Inflammatory macrophage treated with lipopolysaccharide for 4 hours (primary cell): Measurements from ENCODE around the gene VSTM2B.

ENCODE experiments used
- DNase-seq: peaks from one replicate; pipeline ENCODE4 v3.0.0-alpha.2; 2020

VSTM2B gene

DNA sequence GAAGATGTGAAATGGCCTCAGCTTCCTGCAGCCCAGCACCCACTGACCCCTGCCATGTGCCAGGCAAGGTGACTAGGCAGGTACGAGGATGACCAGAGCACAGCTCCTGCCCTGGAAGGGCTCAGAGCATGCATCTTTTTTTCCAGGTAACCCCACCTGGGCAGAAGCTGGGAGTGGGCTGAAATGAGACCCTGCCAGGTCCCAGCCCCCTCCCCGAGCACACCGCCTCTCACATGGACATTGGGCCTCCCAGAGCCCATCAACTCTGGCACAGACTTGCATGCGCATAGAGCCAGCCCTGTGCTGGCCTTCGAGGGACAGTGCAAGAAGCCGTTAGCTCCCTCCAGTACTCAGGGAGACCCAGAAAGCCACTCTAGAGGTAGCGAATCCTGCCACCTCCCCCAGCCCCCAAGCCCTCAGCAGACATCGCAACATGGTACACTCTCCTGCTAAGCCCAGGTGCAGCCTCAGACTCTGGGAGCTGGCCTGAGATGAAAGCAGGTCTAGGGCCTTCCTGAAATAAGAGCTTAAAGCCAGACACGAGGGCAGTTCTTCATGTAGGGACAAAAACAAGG, 8.9 kb upstream of the VSTM2B start:
- DNase-seq: no peak

DNA sequence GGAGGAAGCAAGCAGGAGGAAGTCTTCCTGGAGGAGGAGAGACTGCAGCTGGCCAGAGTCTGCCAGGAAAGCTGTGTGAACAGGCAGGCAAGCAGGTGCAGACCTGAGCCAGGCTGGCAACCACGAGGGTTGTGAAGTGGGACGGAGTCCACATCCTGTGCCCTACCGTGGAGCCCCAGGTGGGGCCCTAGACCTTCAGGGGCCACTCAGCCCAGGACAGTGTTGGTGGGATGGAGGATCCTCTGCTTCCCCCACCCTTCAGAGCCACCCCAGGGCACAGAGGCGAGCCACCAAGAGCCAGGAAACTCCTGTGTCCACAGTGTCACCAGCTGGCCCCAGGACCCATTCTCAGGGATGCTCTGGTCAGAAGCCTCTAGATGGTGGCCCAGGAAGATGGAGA, 8.4 kb upstream of the VSTM2B start:
- no peak for DNase-seq

DNA sequence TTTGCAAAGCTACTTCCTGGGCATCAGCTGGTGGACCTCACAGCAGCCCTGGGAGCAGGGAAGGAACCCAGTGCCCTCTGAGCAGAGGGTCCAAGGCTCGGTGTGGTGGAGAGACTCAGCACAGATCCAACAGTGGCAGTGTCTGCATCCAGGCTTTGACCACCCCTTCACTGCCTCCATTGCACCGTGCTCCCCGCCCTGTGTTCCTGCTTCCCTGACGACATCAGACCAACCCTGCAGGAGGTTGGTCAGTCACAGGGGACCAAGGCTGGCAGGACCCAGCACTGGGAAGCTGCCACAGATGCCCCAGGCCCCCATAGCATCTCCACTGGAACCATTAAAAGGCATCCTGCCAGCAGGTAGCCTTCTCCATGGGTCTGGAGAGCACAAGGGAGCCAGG, 7.8 kb upstream of the VSTM2B start:
- no peak for DNase-seq

DNA sequence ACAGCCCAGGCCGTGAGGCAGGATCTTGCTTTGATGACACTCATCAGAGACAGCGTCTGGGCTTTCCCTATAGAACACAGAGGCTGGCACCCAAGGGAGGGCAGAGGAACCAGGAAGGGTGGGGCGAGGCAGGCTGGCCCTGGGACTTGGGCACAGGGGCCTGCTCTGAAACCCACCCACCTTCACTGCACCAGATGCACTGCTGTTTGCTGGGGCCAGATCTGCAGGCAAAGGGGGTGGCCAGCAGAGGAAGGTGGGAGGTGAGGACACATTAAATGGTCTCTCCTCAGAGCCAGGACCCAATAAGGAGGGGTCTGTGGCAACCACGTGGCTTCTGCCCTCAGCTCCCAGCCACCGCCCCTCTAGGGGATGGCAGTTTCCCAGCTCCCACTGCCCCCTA, 6.6 kb upstream of the VSTM2B start:
- no peak for DNase-seq

- no peak for DNase-seq
These were observed 5.9 kb upstream of the VSTM2B start for GRCh38 chr19:29519931-29520330.

GRCh38 chr19:29520390-29520789, 5.4 kb upstream of the VSTM2B start:
- DNase-seq: no peak

DNA sequence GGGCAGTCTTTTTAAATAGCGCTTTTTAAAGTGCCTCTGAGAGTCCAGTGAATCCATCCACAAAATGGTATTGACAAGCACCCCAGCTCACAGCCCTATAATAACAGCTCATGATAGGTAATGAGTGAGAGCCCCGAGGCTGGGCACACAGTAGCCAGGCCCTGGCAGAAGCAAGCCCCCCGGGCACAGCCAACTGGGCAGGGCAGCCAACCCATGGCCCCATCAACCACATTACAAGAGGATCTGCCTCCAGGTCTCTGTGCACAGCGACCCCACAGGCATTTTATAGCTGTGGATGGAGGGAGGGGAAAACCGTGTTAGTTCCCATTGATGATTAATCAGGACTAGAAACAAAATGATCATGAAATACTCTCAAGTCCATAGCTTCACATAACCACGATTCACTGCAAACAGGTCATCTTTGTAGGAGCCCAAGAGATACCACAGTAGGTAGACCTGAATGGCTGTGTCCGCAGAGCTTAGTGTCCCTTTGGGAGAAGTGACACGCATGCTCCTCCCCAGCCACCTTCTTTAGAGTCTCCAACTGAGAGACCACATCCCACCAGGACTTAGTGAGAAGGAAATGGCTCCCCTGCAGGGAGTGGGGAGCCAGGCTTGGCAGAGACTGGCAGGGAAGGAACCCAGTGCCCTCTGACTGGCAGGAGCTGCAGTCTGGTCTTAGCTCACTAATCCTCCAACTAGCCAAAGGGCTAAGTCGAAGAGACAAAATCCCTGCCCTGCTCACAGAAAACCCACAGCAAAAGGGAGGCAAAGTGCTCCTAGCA, 4.3 kb upstream of the VSTM2B start:
- DNase-seq: no peak

DNA sequence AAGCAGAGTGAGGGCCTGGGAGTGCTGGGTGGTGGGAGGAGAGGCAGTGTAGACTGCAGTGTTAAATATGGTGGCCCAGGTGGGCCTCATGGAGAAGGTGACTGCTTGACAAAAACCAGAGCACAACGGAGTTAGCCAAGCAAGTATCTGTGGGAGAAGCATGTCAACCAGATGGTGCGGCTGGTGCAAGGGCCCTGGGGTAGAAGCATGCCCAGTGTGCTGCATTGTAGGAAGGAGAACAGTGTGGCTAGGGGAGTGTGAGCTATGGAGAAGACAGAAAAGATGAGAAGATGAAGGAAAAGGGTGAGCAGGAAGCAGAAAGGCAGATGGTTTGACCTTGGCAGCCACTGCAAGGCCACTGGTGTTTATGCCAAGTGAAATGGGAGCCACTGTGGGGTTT, 2.2 kb upstream of the VSTM2B start:
- DNase-seq: no peak

DNA sequence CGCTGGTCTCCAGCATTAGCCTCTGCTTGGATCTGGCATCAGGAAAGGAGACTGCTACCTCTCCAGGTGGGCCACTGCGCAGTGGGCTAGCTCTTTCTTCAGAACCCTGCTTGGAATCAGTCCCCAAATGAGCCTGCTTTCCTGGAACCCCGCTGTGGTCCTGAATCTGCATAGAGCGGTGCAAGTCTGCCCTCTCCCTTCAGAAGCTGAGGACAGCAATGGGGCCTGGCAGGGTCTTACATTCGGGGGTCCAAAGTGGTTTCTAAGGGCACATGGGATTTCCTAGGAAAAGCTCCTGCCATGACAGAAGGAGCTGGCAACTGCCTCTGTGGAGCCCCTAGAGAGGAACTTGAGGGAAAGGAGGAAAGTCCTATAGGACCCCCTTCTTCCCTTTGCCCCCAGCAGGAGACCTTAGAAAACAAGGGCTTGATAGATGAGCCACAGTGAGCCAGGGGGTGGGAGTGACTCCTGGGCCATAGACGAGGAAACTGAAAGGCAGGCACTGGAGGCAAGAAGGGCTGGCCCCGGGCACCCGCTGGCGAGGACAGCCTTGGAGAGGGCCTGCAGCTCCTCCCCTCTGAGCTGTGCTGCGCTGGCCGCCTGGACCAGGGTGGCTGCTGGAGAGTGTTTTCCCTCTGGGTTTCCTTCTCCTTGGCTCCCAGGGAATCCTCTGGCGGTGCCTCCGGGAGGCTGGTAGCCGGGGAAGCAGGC, 1.4 kb upstream of the VSTM2B start:
- no peak for DNase-seq

DNA sequence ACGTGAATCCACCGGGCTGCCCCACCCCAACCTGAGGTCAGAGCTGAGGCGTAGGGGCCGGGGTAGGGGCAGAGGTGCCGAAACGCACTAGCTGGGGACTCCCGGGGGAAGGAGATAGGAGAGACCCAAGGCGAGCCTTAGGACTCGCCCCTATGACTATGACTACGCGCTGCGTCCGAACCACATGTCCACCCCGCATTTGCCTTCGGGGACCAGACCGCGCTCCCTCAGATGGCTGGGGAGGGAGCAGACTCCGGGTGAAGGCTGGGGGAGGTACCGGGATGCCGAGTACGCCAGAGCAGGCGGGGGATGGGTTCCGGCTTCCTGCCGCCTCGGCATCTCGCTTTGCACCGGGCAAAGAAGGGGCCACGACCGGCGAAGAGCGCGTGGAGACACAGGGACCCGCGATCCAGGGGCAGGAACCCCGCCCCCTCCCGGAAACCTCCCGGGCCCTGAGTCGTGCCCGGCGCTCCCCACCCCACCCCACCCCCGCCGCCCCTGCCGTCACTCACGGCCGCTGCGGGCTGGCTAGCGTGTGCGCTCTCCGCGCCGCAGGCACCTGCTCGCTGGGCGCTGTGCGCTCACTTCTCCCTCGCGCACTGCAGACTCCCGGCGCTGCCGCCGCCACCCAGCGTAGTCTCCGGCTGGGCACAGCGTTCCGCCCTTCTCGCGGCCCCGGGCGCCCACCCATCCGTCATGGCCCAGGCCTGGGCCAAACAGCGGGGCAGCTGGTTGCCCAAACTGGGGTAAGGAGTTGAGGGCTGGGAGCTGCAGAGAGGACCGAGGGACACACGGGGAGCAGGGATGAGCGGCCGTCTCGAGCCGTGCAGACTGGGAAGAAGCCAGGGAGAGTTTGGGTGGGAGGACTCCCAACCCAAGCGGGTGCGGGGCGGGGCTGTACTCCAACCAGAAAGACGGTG, 622 bp upstream of the VSTM2B start:
- DNase-seq: no peak

DNA sequence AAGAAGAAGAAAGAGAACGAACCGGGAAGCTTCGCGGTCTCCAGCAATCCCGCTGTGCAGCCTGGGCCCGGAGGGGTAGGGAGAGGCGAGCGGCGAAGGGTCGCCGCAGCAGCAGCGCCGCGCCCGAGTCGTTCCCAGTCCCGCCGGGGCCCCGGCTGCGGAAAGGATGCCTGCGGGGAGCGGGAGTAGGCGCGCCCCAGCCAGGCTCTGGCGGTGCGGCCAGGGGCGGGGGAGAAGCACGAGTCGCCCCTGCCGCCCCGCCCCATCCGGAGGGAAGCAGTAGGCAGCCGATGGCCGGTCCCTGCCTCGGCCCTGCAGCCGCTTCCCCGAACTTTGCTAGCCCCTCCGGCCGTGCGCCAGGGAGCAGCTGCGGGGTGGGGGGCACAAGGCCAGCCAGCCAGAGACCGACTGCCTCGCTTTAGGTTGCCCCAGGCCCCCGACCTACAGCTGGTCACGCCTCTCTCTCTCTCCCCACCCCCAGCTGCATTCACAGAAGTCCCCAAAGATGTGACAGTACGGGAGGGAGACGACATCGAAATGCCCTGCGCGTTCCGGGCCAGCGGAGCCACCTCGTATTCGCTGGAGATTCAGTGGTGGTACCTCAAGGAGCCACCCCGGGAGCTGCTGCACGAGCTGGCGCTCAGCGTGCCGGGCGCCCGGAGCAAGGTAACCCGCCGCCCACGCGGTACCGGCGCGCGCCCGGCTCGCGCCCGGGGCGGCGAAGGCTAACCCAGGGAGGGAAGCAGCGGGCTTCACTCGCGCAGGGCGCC, 1.1 kb downstream of the VSTM2B start:
- no peak for DNase-seq

- DNase-seq: no peak
These were observed 1.9 kb downstream of the VSTM2B start for GRCh38 chr19:29527500-29528328.

DNA sequence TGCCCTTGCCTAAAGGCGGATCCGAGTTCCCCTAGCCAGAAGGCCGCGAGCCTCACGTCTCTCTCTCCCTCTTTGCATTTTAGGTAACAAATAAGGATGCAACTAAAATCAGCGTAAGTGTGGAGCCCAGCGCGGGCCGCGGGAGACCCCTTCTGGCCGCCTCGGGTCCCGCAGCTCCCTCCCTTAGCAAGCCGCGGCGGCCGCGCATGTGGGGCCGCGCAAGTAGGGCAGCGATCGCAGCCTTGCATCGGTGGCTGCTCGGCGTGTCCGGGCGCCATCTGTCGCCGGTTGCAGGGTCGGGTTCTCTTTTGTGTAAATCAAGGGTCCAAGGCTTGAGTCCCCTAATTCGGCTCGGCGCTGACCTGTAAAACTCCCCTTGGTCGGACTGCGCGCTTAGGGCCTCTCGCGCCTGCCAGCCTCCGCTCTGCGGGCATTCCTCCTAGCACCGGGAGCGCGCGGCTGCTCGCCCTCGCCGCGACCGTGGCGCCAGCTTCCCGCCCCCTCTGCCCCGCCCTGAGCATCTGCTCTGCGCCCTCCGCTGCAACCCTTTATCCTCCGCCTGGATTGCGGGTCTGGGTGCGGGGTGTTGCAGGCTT, 2.7 kb downstream of the VSTM2B start:
- DNase-seq: peak; percentile 28

- no peak for DNase-seq
These were observed 3.3 kb downstream of the VSTM2B start for GRCh38 chr19:29528946-29529645.

- no peak for DNase-seq
These were observed 4.1 kb downstream of the VSTM2B start for GRCh38 chr19:29529646-29530539.

- no peak for DNase-seq
These were observed 5.0 kb downstream of the VSTM2B start for GRCh38 chr19:29530540-29531457.

DNA sequence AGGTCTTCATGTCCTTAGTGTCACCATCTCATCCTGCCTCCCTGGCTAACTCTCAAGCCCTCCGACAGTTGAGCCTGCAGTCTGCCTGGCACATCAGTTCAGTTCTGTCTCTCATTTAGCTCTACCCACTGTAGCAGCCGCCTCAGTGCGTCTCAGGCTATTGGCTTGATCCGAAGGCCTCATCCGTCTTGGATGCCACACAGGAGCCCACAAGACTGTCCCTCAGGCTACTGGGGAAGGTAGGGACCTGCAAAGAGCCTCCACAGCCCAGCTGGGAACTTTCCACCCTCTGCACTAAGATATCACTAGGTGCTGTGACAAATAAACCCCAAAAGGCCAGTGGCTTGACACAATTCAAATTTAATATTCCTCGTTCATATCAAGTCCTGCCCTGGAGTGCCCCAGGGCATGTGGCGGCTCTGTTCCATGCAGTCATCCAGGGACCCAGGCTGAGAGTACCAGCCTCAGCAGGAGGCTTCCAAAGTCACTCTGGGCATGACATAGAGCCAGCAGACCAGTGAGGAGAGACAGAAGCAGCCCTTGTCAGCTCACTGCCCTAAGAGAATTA, 5.7 kb downstream of the VSTM2B start:
- no peak for DNase-seq

GRCh38 chr19:29532097-29532496, 6.3 kb downstream of the VSTM2B start:
- DNase-seq: no peak
